LNCaP clone FGC (cell line): ENCODE measurements around the gene WDSUB1.

Experiments used
- DNase-seq: peaks from one replicate; pipeline ENCODE4 v3.0.0-alpha.2; 2011; ENCODE audit warnings: low read depth
- H3K4me3 ChIP-seq: 2 replicates; pipeline ENCODE4 v1.5.1; 2011; ENCODE audit warnings: mild to moderate bottlenecking, low read depth, low read length, control low read depth
- CTCF ChIP-seq: IDR thresholded peaks from 2 replicates; pipeline ENCODE4 v1.5.1; 2012; ENCODE audit warnings: mild to moderate bottlenecking; ENCODE audit not compliant: control insufficient read depth, insufficient read depth; ENCODE audit errors: extremely low read depth

Gene WDSUB1

GRCh38 chr2:159224061-159224813 lies 62.3 kb downstream of the WDSUB1 start:
- no peak for DNase-seq
- no peak overlapping the region for H3K4me3 ChIP-seq

GRCh38 chr2:159219394-159219998 lies 67.0 kb downstream of the WDSUB1 start:
- no peak overlapping the region for H3K4me3 ChIP-seq
- no peak for TF ChIP-seq CTCF
- DNase-seq, result no peak

More at GRCh38 chr2:159224061-159224813, 62.3 kb downstream of the WDSUB1 start:
- no peak for TF ChIP-seq CTCF

GRCh38 chr2:159218389-159218788 lies 68.1 kb downstream of the WDSUB1 start:
- no peak for TF ChIP-seq CTCF
- no peak overlapping the region for H3K4me3 ChIP-seq
- no peak for DNase-seq

- no peak overlapping the region for H3K4me3 ChIP-seq
- no peak for DNase-seq
- no peak for TF ChIP-seq CTCF
Measured at GRCh38 chr2:159217676-159218075, 68.8 kb downstream of the WDSUB1 start.

DNA sequence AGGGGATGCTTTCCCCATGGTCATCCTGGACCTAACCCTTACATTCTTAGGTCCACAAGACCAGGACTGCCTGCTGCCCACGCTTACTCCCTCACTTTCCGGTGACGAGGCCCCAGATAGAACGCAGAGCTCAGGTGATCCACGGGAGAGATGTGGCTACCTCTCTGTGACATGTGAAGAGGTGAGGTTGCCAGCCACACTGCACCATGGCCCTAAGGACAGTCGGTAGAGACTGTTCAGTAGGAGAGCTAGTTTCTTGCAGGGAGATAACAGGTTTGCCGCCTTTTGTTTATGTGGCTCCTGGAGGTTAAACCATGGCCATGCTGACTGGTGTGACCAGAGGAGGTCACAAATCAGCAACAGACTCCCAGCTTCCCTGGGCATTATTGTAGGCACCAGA lies 71.4 kb downstream of the WDSUB1 start:
- TF ChIP-seq CTCF, result no peak
- H3K4me3 ChIP-seq, result no peak overlapping the region

DNA sequence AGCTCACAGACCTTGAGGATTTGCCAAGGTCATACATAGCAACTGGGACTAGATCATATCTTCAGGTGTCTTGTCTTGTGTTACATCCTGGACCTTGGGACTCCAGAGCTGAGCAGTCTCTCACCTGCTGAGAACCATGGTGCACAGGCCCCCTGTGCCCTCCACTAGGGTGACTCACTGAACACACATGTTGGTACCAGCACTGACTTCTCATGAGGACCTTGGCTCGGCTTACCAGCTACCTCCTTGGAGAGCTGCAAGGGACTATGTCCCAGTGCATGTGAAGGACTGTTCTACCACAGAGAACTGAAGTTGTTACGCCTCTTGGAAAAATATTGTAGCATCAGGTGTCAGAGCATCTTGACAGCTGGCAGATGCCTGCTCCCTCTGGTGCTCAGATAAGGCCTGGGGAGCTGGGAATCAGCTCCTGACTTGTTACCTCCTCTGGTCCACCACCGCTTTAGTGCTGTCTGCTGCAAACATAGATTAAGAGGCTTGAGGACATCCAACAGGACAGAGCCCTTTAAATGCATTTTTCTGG lies 72.1 kb downstream of the WDSUB1 start:
- DNase-seq, result no peak
- no peak for TF ChIP-seq CTCF

More for the DNA sequence above, 71.4 kb downstream of the WDSUB1 start:
- no peak for DNase-seq

More for the DNA sequence above, 72.1 kb downstream of the WDSUB1 start:
- H3K4me3 ChIP-seq, result no peak overlapping the region
